Measurements from ENCODE around the gene CCSER1.
"Not testable (repeated sequence)": the region's sequence is repeated elsewhere in the genome, so short reads cannot be mapped to it uniquely, and the experiment has no call there.

CCSER1 gene

GRCh38 chr4:90292438-90292837 lies 165.2 kb downstream of the CCSER1 start:
- no peak overlapping the region for H3K4me2 ChIP-seq (ENCODE audit: insufficient read depth, low read length)
- no peaks in the 10 kb centered on the region for H3K79me2 ChIP-seq (ENCODE audit: insufficient read depth, low read length)
- no peak overlapping the region for H3K4me3 ChIP-seq (ENCODE audit: low read depth in 1 of 2, low read length in 2 of 2)
- no peak overlapping the region for H3K27ac ChIP-seq (ENCODE audit: low read length)
- H2AFZ ChIP-seq (ENCODE audit: low read depth, low read length): no peak overlapping the region
- H3K27me3 ChIP-seq (ENCODE audit: insufficient read depth, low read length, poor library complexity): no peaks in the 10 kb centered on the region
- H4K20me1 ChIP-seq (ENCODE audit: insufficient read depth, low read length): no peaks in the 10 kb centered on the region
- H3K4me1 ChIP-seq (ENCODE audit: insufficient read depth, low read length): no peaks in the 10 kb centered on the region
- no peak overlapping the region for H3K9ac ChIP-seq (ENCODE audit: low read depth, low read length)
- TF ChIP-seq CTCF (IDR thresholded peaks at IDR 0.05; ENCODE audit: borderline replicate concordance, extremely low read depth, low read length, poor library complexity, severe bottlenecking) (no peak), EZH2 (IDR thresholded peaks at IDR 0.05; ENCODE audit: borderline replicate concordance, low read depth, low read length, severe bottlenecking) (no peak)
- ATAC-seq (ENCODE audit: insufficient read depth, low read depth): no peak
- DNase-seq: no peak
- no peaks in the 10 kb centered on the region for H3K36me3 ChIP-seq (ENCODE audit: insufficient read depth, low read length)
- H3K9me3 ChIP-seq (ENCODE audit: insufficient read depth, low read length, severe bottlenecking): no peaks in the 10 kb centered on the region

- ATAC-seq (ENCODE audit: insufficient read depth, low read depth) (no peak), DNase-seq (no peak)
- no peak overlapping the region for H3K9ac ChIP-seq (ENCODE audit: low read depth, low read length)
- H3K36me3 ChIP-seq (ENCODE audit: insufficient read depth, low read length): no peaks in the 10 kb centered on the region
- no peak overlapping the region for H3K27ac ChIP-seq (ENCODE audit: low read length)
- H3K27me3 ChIP-seq (ENCODE audit: insufficient read depth, low read length, poor library complexity): no peaks in the 10 kb centered on the region
- no peaks in the 10 kb centered on the region for H3K4me1 ChIP-seq (ENCODE audit: insufficient read depth, low read length)
- TF ChIP-seq CTCF (IDR thresholded peaks at IDR 0.05; ENCODE audit: borderline replicate concordance, extremely low read depth, low read length, poor library complexity, severe bottlenecking): peak; percentile 28
- no peak for TF ChIP-seq EZH2 (IDR thresholded peaks at IDR 0.05; ENCODE audit: borderline replicate concordance, low read depth, low read length, severe bottlenecking)
- no peak overlapping the region for H3K4me2 ChIP-seq (ENCODE audit: insufficient read depth, low read length)
- no peaks in the 10 kb centered on the region for H4K20me1 ChIP-seq (ENCODE audit: insufficient read depth, low read length)
- H3K4me3 ChIP-seq (ENCODE audit: low read depth in 1 of 2, low read length in 2 of 2): no peak overlapping the region
- no peaks in the 10 kb centered on the region for H3K9me3 ChIP-seq (ENCODE audit: insufficient read depth, low read length, severe bottlenecking)
- H3K79me2 ChIP-seq (ENCODE audit: insufficient read depth, low read length): no peaks in the 10 kb centered on the region
- no peak overlapping the region for H2AFZ ChIP-seq (ENCODE audit: low read depth, low read length)
Observed at GRCh38 chr4:90293320-90293719, 166.1 kb downstream of the CCSER1 start.

- H3K4me1 ChIP-seq (ENCODE audit: insufficient read depth, low read length): no peaks in the 10 kb centered on the region
- H3K9ac ChIP-seq (ENCODE audit: low read depth, low read length): no peak overlapping the region
- H3K79me2 ChIP-seq (ENCODE audit: insufficient read depth, low read length): no peaks in the 10 kb centered on the region
- DNase-seq (no peak), ATAC-seq (ENCODE audit: insufficient read depth, low read depth) (no peak)
- TF ChIP-seq EZH2 (IDR thresholded peaks at IDR 0.05; ENCODE audit: borderline replicate concordance, low read depth, low read length, severe bottlenecking) (no peak), CTCF (IDR thresholded peaks at IDR 0.05; ENCODE audit: borderline replicate concordance, extremely low read depth, low read length, poor library complexity, severe bottlenecking) (no peak)
- no peak overlapping the region for H3K27ac ChIP-seq (ENCODE audit: low read length)
- H3K4me3 ChIP-seq (ENCODE audit: low read depth in 1 of 2, low read length in 2 of 2): no peak overlapping the region
- no peaks in the 10 kb centered on the region for H4K20me1 ChIP-seq (ENCODE audit: insufficient read depth, low read length)
- H3K27me3 ChIP-seq (ENCODE audit: insufficient read depth, low read length, poor library complexity): peaks cover 3% of the 10 kb centered on the region
- no peaks in the 10 kb centered on the region for H3K9me3 ChIP-seq (ENCODE audit: insufficient read depth, low read length, severe bottlenecking)
- H2AFZ ChIP-seq (ENCODE audit: low read depth, low read length): no peak overlapping the region
- H3K4me2 ChIP-seq (ENCODE audit: insufficient read depth, low read length): no peak overlapping the region
- H3K36me3 ChIP-seq (ENCODE audit: insufficient read depth, low read length): no peaks in the 10 kb centered on the region
Observed at GRCh38 chr4:90299373-90299772, 172.2 kb downstream of the CCSER1 start.

- TF ChIP-seq EZH2 (IDR thresholded peaks at IDR 0.05; ENCODE audit: borderline replicate concordance, low read depth, low read length, severe bottlenecking) (no peak), CTCF (IDR thresholded peaks at IDR 0.05; ENCODE audit: borderline replicate concordance, extremely low read depth, low read length, poor library complexity, severe bottlenecking) (no peak)
- no peak for ATAC-seq (ENCODE audit: insufficient read depth, low read depth)
- H3K9me3 ChIP-seq (ENCODE audit: insufficient read depth, low read length, severe bottlenecking): no peaks in the 10 kb centered on the region
- H3K36me3 ChIP-seq (ENCODE audit: insufficient read depth, low read length): no peaks in the 10 kb centered on the region
- H3K79me2 ChIP-seq (ENCODE audit: insufficient read depth, low read length): no peaks in the 10 kb centered on the region
- H3K4me3 ChIP-seq (ENCODE audit: low read depth in 1 of 2, low read length in 2 of 2): no peak overlapping the region
- no peaks in the 10 kb centered on the region for H3K4me1 ChIP-seq (ENCODE audit: insufficient read depth, low read length)
- no peak overlapping the region for H3K4me2 ChIP-seq (ENCODE audit: insufficient read depth, low read length)
- no peaks in the 10 kb centered on the region for H4K20me1 ChIP-seq (ENCODE audit: insufficient read depth, low read length)
- H3K27me3 ChIP-seq (ENCODE audit: insufficient read depth, low read length, poor library complexity): no peaks in the 10 kb centered on the region
- no peak overlapping the region for H2AFZ ChIP-seq (ENCODE audit: low read depth, low read length)
- H3K27ac ChIP-seq (ENCODE audit: low read length): no peak overlapping the region
- H3K9ac ChIP-seq (ENCODE audit: low read depth, low read length): no peak overlapping the region
- no peak for DNase-seq
Observed at GRCh38 chr4:90306810-90307209, 179.6 kb downstream of the CCSER1 start.

- not testable (repeated sequence) for ATAC-seq (ENCODE audit: insufficient read depth, low read depth); H3K79me2 ChIP-seq (ENCODE audit: insufficient read depth, low read length); H3K36me3 ChIP-seq (ENCODE audit: insufficient read depth, low read length); H3K4me1 ChIP-seq (ENCODE audit: insufficient read depth, low read length); H3K9ac ChIP-seq (ENCODE audit: low read depth, low read length); H3K4me2 ChIP-seq (ENCODE audit: insufficient read depth, low read length); H3K27me3 ChIP-seq (ENCODE audit: insufficient read depth, low read length, poor library complexity); DNase-seq; H3K27ac ChIP-seq (ENCODE audit: low read length); H4K20me1 ChIP-seq (ENCODE audit: insufficient read depth, low read length); H2AFZ ChIP-seq (ENCODE audit: low read depth, low read length); H3K9me3 ChIP-seq (ENCODE audit: insufficient read depth, low read length, severe bottlenecking); H3K4me3 ChIP-seq (ENCODE audit: low read depth in 1 of 2, low read length in 2 of 2)
Observed at GRCh38 chr4:90317140-90317539, 189.9 kb downstream of the CCSER1 start.
